GM11168 (cell line): ENCODE data around the gene FSD1.

Source experiments
- in situ Hi-C: fragments of 300-500 bp; cut with MboI; formaldehyde crosslinking; loops from one replicate; pipeline ENCODE4 v1.12.0; 2022; ENCODE audit warnings: low sequenced_read_pairs; ENCODE audit not compliant: unreplicated experiment

Gene FSD1

GRCh38 chr19:4361152-4362046, 57.0 kb downstream of the FSD1 start:
- in situ Hi-C loops, result no loop called here

GRCh38 chr19:4362101-4362828, 57.9 kb downstream of the FSD1 start:
- in situ Hi-C loops, result no loop called here

GRCh38 chr19:4362831-4363545, 58.6 kb downstream of the FSD1 start:
- in situ Hi-C loops, result no loop called here

GRCh38 chr19:4363571-4364304, 59.3 kb downstream of the FSD1 start:
- in situ Hi-C loops, result no loop called here

DNA sequence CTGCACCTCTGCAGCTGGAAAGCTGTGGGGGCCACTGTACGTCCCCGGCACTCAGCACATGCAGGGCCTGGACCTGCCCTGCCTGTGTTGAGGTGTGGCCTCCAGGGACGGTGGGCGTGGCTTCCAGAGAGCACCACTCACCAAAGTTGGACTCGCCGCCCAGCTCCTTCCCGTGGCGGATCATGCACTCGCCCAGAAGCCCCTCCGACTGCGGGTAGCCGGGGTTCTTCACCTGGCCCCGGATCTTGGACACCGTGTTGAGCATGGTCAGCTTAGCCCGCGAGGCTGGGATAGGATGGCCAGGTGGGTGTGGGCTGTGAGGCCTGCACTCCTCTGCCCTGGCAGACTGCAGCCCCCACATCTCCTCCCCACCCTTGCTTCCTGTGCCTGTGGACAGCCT, 60.9 kb downstream of the FSD1 start:
- in situ Hi-C loops, result no loop called here

DNA sequence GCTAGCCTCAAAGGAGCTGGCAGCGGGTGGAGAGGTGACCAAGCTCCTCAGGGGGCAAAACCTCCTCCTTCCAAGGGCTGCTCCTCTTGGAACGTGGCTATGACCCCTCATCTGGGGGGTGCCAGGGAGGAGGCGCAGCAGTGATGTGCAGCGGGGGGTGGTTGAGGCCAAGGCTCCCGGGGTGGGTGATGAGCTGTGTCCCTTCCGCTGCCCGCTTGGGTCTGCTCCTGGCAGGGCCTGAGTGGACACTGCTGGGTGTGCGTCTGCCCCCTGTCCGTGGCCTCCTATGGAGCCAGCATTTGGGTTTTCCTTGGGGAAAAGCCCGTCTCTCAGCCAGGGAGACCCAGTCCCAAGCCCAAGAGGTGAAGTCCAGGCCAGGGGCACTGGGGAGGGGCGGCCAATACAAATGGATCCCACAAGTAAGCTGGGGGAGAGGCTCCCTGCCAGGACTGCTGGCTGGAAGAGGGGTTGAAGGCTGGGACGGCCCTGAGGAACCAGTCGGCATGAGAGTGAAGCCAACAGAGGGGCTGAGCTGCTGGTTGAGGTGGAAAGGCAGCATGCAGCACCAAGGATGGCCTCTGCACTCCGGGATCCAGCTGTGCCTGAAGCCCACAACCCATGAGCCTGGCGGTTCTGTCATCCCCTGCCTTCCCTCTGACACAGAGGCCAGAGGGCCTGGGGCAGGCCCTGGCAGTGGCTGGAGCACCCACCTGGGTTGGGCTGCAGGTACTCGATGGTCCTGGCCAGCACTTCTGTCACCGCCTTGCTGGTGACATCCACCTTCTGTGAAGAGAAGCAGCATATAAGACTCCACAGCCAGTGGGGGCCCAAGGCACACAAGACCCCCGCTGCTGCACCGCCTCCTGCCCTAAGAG, 61.6 kb downstream of the FSD1 start:
- in situ Hi-C loops, result no loop called here

DNA sequence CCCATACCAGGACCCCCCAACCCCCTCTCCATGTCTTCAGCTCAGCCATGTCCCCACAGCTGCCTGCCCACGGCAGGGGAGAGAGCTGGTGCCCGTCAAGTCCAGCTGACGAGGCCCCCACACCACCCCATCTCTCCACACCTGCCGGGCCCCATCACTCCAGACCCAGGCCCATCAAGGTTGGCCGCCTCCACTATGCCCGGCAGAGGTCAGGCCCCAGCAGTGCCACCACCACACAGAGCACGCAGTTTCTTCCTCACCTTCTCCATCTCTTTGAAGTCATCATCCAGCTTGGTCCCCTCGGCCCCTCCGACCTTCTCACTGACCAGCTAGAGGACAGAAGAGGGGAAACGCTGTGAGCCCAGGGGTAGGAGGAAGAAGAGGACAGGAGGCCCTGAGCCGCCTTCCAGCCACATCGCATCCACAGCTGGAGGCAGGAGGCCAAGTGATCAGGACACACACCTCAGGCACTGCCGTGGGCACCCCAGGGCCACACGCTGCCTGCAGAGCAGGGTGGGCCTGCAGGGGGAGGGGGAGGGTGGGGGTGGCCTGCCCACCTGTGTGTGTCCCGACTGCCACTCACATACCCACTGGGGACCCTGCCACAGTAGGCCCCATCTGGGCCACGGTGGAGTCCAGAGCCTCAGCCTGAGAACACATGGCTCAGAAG, 62.4 kb downstream of the FSD1 start:
- in situ Hi-C loops, result no loop called here

- in situ Hi-C loops, result no loop called here
Observed at GRCh38 chr19:4367336-4367723, 62.9 kb downstream of the FSD1 start.

- in situ Hi-C loops, result no loop called here
Observed at GRCh38 chr19:4367781-4368127, 63.4 kb downstream of the FSD1 start.

DNA sequence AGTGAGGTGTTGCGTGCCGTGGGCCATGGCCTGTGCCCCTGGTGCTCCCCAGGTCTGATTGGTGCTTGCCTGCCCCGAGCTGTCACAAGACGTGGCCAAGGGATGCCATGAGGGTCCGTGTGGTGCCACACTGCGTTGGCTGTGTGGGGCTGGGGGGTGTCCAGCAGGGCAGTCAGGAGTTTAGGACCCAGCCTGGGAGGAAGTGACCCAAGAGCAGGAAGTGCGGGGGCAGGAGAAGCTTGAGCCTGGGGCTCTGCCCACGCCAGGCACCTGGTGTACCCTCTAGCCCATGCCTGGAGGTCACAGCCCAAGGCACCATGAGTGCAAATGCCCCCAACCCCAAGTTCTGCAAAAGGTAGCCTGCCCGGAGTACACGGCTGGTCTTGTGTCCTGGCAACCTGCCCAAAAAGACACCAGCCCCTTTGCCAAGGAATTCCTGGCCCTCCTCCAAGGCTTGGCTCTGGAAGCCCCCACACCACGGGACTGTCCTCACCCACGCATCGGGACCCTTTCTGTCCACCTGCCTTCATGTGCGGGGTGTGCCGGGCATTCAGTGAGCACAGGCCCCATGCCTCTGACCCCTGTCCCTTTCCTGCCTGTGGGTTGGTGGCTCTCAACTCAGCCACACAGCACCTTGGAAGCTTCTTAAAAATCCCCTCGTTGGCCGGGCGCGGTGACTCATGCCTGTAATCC, 63.9 kb downstream of the FSD1 start:
- in situ Hi-C loops, result no loop called here

DNA sequence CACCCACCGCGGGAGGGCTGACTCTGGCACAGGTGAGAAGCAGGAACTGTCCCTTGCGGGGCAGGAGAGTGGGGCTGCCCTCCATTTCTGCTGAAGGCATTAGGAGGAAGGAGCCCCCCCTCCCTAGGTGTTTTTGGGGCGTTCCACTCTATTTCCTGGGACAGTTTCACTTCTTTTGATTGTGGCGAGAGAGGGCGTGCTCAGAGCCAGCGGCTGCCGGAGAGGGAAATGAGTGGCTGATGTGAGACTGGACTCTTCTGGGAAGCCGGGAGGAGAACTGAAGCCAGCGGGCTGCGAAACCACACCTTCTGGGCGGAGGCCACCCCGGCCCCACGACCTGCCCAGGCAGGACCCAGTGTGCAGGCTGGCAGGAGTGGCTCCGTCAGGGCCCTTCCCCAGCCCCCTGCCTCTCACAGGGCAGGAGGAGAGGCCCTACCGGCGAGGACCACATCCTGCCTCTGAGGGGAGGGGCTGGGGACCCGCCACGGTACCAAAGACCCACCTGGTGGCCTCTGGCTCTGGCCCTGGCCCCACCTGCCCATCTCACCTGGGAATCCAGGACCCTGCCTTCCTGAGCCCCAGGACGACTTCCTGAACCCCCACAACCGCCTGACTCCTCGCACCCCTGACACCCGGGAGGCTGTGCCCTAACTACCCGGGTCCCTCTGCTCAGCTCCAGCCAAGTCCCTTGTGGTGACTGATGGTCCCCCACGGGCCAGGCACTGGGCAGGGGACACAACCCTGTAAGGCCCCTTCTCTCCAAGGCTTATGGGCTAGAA, 64.9 kb downstream of the FSD1 start:
- in situ Hi-C loops, result no loop called here

- in situ Hi-C loops, result no loop called here
Observed at GRCh38 chr19:4369888-4370260, 65.5 kb downstream of the FSD1 start.

- in situ Hi-C loops, result no loop called here
Observed at GRCh38 chr19:4370418-4371041, 66.1 kb downstream of the FSD1 start.

- in situ Hi-C loops, result no loop called here
Observed at GRCh38 chr19:4371247-4372164, 67.1 kb downstream of the FSD1 start.

DNA sequence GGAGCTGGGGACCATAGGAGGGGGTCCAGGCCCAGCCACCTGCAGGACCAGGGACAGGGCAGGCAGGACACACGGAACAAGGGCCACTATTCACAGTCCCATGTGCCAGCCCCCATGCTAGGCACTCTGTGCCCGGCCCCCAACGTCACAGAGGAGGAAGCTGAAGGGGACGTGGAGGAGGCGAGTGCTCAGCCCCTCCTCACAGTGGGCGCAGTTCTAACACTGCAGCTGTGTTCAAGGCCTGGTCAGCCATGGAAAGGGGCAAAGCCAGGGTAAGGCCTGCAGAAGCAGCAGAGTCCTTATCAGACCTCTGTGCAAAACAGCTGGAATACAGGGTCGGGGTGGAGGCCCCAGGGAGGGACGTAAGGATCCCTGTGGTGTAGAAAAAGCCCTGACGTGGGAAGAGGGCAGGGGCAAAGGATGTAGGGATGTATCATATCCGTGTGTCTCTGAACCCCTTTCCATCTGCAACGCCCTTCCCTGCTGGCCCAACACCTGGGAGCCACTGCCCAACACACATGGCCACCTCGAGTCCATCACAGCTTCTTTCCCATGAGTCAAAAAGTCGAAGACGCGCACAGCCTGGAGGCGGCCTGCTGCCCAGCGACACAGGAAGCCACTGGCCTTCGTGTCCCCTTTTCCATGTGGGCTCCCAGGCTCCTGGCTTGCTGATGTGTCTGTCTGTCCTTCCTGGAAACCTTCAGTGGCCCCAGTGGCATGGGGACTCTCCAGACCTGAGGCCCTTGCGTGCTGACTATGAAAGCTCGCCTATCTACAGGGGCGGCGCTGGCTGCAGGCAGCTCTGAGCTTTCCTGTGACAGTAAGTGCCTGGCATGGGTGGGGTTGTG, 68.0 kb downstream of the FSD1 start:
- in situ Hi-C loops, result no loop called here
